ENCODE results near the gene B4GALNT1. TPM values are rescaled to one million over a fixed set of nuclear protein-coding genes. Genes with fewer than 3 reads are reported as not detected.
"Not testable (repeated sequence)": the region's sequence is repeated elsewhere in the genome, so short reads cannot be mapped to it uniquely, and the experiment has no call there.

Gene B4GALNT1
- total RNA-seq, 1 donor from 2014 or later: 5.6 TPM

- peaks cover 4% of the 10 kb centered on the region for H3K27me3 Mint-ChIP-seq (ENCODE audit: unreplicated experiment)
- H3K4me1 Mint-ChIP-seq (ENCODE audit: unreplicated experiment): peaks cover 19% of the 10 kb centered on the region
- H3K4me3 Mint-ChIP-seq (ENCODE audit: unreplicated experiment): peak overlapping the region; percentile 87
- H3K9me3 Mint-ChIP-seq (ENCODE audit: unreplicated experiment): no peaks in the 10 kb centered on the region
- peaks cover 7% of the 10 kb centered on the region for H3K36me3 Mint-ChIP-seq (ENCODE audit: unreplicated experiment)
- no peak for TF ChIP-seq CTCF (IDR thresholded peaks at IDR 0.05)
- peak overlapping the region; percentile 13 for H3K27ac Mint-ChIP-seq (ENCODE audit: unreplicated experiment)
- DNase-seq (ENCODE audit: extremely low spot score, unreplicated experiment): no peak
Observed at GRCh38 chr12:57590479-57590863, 42.5 kb downstream of the B4GALNT1 start.

- not testable (repeated sequence) for H3K36me3 Mint-ChIP-seq (ENCODE audit: unreplicated experiment); H3K27ac Mint-ChIP-seq (ENCODE audit: unreplicated experiment); DNase-seq (ENCODE audit: extremely low spot score, unreplicated experiment); H3K9me3 Mint-ChIP-seq (ENCODE audit: unreplicated experiment)
- Mint-ChIP-seq H3K4me3 (ENCODE audit: unreplicated experiment) (peak overlapping the region; percentile 23), H3K4me1 (ENCODE audit: unreplicated experiment) (peaks cover 19% of the 10 kb centered on the region), H3K27me3 (ENCODE audit: unreplicated experiment) (peaks cover 14% of the 10 kb centered on the region)
Observed at GRCh38 chr12:57588951-57589610, 43.9 kb downstream of the B4GALNT1 start.

- DNase-seq (ENCODE audit: extremely low spot score, unreplicated experiment): no peak
- H3K27me3 Mint-ChIP-seq (ENCODE audit: unreplicated experiment): peaks cover 14% of the 10 kb centered on the region
- peaks cover 12% of the 10 kb centered on the region for H3K4me1 Mint-ChIP-seq (ENCODE audit: unreplicated experiment)
- H3K36me3 Mint-ChIP-seq (ENCODE audit: unreplicated experiment): no peaks in the 10 kb centered on the region
- TF ChIP-seq CTCF (IDR thresholded peaks at IDR 0.05): no peak
- no peak overlapping the region for H3K27ac Mint-ChIP-seq (ENCODE audit: unreplicated experiment)
- no peaks in the 10 kb centered on the region for H3K9me3 Mint-ChIP-seq (ENCODE audit: unreplicated experiment)
- H3K4me3 Mint-ChIP-seq (ENCODE audit: unreplicated experiment): no peak overlapping the region
Observed at GRCh38 chr12:57586832-57587429, 46.1 kb downstream of the B4GALNT1 start.

- H3K36me3 Mint-ChIP-seq (ENCODE audit: unreplicated experiment): no peaks in the 10 kb centered on the region
- DNase-seq (ENCODE audit: extremely low spot score, unreplicated experiment): no peak
- no peak for TF ChIP-seq CTCF (IDR thresholded peaks at IDR 0.05)
- H3K27me3 Mint-ChIP-seq (ENCODE audit: unreplicated experiment): peaks cover 14% of the 10 kb centered on the region
- H3K4me1 Mint-ChIP-seq (ENCODE audit: unreplicated experiment): peaks cover 7% of the 10 kb centered on the region
- no peak overlapping the region for H3K4me3 Mint-ChIP-seq (ENCODE audit: unreplicated experiment)
- H3K27ac Mint-ChIP-seq (ENCODE audit: unreplicated experiment): no peak overlapping the region
- no peaks in the 10 kb centered on the region for H3K9me3 Mint-ChIP-seq (ENCODE audit: unreplicated experiment)
Observed at GRCh38 chr12:57586128-57586527, 46.9 kb downstream of the B4GALNT1 start.

- Mint-ChIP-seq H3K4me1 (ENCODE audit: unreplicated experiment) (no peaks in the 10 kb centered on the region), H3K27ac (ENCODE audit: unreplicated experiment) (no peak overlapping the region), H3K27me3 (ENCODE audit: unreplicated experiment) (peaks cover 16% of the 10 kb centered on the region), H3K36me3 (ENCODE audit: unreplicated experiment) (no peaks in the 10 kb centered on the region), H3K9me3 (ENCODE audit: unreplicated experiment) (no peaks in the 10 kb centered on the region), H3K4me3 (ENCODE audit: unreplicated experiment) (no peak overlapping the region)
- TF ChIP-seq CTCF (IDR thresholded peaks at IDR 0.05): no peak
- DNase-seq (ENCODE audit: extremely low spot score, unreplicated experiment): no peak
Observed at GRCh38 chr12:57585156-57585555, 47.8 kb downstream of the B4GALNT1 start.
